ENCODE results near the gene ARID3C.

Gene ARID3C

GRCh38 chr9:34627716-34628655 is 880 bp downstream of the ARID3C start:
- DNase-seq: no peak

- no peak for DNase-seq
Measured at GRCh38 chr9:34625186-34625486, 3.7 kb downstream of the ARID3C start.

DNA sequence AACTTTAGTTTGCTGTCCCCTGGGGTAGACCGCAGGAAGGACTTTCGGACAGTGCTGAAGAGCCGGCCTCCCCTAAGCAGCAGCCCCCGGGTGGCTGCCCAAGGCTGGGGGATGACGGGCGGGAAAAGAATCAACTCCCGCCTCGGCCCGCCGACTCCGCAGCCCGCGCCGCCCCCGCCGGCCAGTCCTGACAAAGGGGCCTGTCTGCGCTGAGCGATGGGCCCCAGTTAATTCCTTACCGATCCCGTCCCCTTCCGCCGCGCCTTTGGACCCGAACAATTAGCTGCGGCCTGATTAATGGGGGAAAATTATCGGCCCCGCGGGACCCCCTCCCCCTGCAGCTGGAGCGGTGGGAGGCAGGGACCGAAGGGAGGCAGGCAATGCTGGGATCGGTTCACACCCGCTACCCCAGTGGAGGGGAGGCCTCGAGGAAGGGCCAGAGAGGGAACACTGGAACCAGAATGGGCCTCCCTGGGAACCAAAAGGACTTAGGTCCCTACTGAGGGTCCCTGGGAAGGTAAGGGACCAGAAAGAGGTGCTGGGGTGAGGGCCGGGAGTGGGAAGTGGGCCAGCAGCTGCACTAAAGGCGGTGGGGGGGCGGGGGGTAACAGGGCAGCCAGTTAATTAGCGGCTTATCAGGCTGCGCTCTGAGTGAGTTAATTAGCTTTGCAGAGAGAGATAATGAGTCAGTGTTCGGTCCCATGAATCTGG is 4.2 kb downstream of the ARID3C start:
- DNase-seq: no peak

- no peak for DNase-seq
Measured at GRCh38 chr9:34623374-34624235, 5.3 kb downstream of the ARID3C start.

DNA sequence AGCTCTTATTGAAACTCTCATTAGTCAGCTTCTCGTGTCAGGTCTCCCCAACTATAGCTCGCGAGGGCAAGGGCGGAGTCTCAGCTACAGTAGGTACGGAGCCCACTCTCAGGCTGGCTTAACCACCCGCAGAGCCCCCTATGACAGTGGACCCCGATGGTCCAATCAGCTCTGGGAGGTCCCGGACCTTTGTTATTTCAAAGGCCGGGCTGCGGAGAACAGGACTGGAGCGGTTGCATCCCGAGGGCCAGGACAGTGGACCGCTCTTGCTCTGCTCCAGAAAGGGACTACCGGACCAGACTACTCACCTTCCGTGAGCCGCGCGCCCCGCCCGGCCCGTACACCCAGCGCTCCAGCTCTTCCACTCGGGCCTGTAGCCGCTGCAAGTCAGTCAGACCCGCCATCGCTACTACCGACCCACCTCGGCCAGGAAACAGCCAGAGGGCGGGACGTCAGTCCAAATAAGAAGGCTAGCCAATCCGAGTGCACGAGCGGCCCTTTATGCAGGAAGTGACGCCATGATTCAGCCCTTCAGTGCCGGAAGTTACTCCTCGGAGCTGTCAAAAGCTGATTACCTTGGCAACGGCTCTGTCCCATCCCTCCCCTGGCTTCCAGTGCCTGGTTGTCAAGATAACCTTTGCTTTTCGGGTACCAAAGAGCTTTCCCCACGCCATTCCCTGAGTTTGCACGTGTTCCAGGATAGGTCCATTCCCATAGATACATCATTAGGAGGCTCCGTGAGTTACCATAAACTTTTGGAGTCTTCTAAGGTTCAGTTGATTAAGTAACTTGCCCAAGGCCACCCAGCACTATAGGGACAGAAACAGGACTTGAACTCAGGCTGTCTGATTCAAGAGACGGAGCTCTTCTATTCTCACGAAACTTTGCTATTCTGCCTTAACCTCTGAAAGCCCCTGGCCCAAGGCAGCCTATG is 8.5 kb downstream of the ARID3C start, which contains the start of gene DCTN3:
TSS of gene DCTN3 (minus strand) at position 435 of the 934 bp plus-strand sequence. CDS start at position 404, 31 bp downstream.
- peak; percentile 85 for DNase-seq

- no peak for DNase-seq
Measured at GRCh38 chr9:34615132-34615531, 13.7 kb downstream of the ARID3C start.

DNA sequence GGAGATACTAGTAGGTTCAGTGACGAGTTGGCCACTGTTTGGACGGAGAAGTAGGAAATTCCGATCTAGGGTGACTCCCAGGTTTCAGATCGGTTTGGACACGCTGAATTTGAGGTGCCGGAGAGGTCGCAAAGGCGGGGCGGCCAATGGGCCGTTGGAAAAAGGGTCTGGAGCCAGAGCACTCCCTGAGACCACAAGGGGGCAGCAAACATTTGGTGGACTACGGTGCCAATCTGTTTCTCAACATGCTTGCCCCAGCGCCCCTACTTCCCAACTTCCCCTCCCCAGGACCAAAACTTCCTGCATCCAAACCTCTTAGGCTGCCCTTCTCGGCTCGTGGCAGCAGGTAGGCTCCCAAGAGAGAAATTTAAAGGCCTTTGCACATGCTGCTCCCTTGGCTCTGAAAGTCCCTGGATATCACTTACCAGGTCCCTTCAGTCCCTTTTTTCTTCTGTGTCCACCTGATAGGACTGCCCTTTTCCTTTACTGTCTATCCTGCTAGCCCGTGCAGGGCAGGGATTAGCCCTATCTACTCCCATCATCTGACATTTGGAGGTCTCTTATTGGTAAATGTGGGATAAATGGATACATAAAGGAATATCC is 16.0 kb downstream of the ARID3C start:
- DNase-seq: peak; percentile 48

GRCh38 chr9:34611811-34612787 is 16.8 kb downstream of the ARID3C start, which contains the start of gene RPP25L:
RPP25L (minus strand) TSS chr9:34612097; CDS start chr9:34611296, 801 bp downstream.
- peak; percentile 72 for DNase-seq

DNA sequence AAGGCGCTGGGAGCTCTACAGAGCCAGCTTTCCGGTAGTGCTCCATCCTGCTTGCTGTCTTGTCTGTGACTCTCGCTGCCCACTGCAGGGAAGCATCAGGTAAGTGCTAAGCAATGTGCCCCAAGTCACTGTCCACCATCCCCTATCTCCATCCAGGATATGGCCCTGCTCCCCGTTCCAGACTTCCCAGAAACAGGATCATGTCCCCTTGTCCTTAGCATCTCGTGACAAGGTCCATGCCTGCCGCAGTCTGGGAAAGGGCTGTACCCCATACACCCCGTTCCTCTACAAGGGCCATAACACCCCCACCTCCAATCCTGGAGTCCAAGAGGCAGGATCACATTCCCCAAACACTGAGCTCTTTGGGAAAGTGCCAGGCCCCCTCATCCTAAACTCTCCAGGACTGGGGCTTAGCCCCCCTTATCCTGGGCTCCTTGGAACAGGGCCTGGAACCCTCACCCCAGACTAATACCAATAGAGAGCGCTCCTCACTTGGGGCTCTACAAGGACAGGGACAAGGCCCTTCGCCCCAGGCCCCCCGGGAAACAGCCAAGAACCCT is 17.5 kb downstream of the ARID3C start:
- no peak for DNase-seq

DNA sequence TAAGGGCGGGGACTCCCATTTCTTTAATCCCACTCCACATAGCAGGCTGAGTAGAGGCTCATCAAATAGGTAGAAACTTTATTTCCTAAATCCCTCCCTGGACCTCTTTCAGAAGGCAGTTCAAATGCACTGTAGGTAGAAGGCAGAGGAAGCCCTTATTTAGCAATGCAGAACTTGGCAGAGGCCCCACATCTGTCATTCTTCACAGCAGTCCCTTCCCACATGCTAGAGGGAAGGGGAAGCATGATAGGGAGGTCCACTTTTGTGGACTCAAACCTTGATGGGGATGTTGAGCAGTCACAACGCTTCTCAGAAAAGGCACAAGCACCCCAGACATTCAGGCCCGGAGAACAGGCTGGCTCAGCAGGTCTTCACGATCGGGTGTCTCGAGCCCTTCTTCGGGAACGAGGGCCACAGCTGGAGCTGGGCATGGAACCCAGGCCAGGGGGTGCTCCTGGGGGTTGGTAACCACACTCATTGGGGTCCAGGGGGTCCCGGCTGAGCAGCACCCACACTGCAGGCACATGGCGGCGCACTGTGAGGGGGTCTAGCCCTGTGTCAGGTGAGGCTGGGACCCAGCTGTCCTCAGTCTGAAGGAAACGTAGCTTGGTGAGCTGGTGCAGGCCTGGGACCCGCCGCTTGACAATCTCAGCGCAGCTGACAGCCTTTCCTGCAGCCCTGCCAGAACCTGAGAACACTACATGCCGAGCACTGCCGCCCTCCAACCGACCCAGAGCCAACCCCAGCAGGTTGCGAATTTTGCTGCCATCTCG is 18.2 kb downstream of the ARID3C start:
- DNase-seq: no peak

- no peak for DNase-seq
Measured at GRCh38 chr9:34607331-34607730, 21.5 kb downstream of the ARID3C start.

- no peak for DNase-seq
Measured at GRCh38 chr9:34606905-34607304, 22.0 kb downstream of the ARID3C start.

GRCh38 chr9:34606190-34606589 is 22.7 kb downstream of the ARID3C start:
- no peak for DNase-seq

DNA sequence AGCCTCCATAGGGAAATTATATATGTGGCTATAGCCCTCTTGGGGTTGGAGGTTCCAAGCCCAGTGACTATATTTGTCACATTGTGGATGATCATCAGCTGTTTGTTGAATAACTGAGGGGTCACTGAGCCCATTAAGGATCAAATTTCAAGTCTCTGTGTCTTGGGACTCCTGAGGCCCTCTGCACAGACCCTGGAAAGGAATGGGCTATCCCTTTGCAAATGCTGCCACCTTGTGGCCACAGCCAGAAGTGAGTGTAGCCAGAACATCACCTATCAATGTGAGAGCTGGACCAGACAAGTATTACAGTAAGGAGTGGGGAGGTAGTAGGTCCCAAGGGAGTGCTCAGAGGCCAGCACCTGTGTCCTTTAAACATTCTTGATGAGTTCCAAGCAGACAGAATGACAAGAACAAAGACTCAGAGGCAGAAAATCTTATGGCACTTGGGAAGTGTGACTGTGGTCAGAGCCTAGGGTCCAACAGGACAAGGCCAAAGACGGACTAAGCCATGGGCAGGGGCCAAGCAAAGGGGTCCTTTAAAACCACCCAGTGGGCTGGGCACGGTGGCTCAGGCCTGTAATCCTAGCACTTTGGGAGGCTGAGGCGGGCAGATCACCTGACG is 25.1 kb downstream of the ARID3C start:
- peak; percentile 66 for DNase-seq

- DNase-seq: no peak
Measured at GRCh38 chr9:34601937-34602573, 26.8 kb downstream of the ARID3C start.

DNA sequence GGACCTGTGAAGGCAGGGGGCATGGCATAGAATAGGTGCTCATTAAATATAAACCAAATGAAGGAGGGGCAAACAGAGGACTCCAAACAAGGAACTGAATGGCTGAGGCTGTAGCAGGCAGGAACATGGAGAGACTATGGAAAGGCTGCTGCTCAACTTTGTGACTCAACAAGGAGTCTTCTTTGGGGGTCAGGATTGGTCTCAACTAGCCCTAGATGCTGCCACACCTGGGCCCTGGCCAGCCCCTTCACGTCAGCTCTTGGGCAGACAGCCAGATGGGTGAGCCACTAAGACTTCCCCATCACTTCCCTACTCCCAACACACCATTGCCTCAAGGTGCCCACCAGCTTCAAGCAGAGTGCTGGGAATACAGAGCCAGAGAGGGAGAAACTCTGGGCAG is 28.0 kb downstream of the ARID3C start:
- DNase-seq: no peak

- DNase-seq: no peak
Measured at GRCh38 chr9:34599546-34599945, 29.3 kb downstream of the ARID3C start.

DNA sequence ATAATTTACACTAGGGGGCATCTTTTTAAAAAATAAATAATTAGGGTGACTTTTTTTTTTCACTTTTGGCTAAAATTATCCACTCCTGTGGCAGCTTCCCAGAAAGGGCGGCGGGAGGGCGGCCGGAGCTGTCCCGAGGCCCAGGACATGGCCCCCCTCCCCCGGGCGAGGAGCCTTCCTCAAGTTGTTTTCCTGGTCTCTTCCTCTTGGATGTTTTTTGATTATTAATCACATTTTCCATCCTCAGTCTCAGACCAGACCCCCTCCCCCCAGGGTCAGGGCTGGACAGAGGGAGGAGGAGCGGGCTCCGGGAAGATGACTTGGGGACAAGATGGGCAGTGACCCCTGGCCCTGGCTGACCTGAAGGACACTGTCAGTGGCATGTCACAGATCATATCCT is 34.7 kb downstream of the ARID3C start:
- DNase-seq: no peak

Measured in activated CD4-positive, alpha-beta T cell treated with anti-CD3 and anti-CD28 coated beads for 1 hour (primary cell).